ENCODE results near the gene GPR17.

The GPR17 gene

GRCh38 chr2:127641846-127642507, 4.0 kb upstream of the GPR17 start:
- no peak for DNase-seq (ENCODE audit: low spot score)

DNA sequence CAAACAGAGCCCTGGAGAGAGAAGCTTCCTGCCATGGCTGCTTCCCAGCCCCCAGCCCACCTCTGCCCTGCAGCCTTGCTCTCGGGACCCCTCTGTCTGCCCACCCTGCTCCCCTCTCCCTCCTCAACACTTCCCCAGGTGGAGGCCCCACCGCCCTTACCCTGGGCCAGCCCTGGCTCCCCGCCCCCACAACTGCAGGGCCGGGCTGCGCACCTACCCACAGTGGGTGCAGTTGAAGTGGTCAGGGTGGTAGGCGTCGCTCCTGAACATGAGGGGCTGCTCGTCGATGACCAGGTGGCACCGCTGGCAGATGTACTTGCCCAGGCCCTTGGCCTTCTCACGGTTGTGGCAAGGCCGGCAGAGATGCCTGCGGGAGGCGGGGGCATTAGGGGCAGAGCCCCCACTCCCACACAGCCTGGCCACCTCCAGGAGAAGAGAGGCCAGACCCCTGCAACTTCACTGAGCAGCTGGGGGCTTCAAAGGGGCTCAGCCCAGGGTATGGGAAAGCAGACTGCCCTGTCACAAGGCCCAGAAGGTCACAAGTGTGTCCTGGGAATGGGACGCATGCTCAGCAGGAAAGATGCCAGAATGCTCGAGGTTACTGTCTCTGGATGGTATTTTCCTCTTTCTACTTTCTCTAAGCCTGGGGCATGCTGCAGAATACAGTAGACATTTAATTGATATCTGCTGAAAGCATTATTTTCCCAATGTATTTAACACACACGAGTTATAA, 3.1 kb upstream of the GPR17 start:
- DNase-seq (ENCODE audit: low spot score): no peak

DNA sequence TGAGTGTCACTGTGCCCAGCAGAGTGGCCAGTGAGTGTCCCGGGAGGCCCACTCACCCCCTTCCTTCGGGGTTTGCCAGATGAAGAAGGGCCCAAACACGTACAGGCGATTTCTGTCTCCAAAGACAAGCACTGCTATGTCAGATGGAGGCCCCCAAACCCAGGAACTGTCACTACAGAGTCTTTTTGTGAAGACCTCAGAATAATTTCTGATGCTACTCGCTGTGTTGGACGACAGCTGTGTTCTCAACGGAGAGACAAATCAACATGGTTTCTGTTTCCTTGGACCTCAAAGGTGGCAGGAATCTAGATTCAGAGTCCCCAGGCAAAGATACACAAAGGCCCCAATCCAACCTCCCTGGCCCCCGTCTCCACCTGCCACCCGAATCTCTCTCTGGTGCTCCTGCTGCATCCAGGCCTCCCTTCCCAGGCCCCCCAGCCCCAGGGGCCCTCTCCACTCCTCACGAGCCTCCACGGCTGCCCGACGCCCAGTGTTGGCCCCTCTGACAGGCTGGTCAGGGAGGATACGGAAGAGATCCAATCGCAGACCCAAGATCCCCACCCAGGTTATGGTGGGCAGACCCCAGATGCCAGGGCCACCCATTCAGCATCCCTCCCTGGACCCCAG, 2.4 kb upstream of the GPR17 start:
- DNase-seq (ENCODE audit: low spot score): no peak

- DNase-seq (ENCODE audit: low spot score): no peak
These were observed 1.6 kb upstream of the GPR17 start for GRCh38 chr2:127644066-127645025.

- DNase-seq (ENCODE audit: low spot score): no peak
These were observed 943 bp upstream of the GPR17 start for GRCh38 chr2:127645026-127645394.

DNA sequence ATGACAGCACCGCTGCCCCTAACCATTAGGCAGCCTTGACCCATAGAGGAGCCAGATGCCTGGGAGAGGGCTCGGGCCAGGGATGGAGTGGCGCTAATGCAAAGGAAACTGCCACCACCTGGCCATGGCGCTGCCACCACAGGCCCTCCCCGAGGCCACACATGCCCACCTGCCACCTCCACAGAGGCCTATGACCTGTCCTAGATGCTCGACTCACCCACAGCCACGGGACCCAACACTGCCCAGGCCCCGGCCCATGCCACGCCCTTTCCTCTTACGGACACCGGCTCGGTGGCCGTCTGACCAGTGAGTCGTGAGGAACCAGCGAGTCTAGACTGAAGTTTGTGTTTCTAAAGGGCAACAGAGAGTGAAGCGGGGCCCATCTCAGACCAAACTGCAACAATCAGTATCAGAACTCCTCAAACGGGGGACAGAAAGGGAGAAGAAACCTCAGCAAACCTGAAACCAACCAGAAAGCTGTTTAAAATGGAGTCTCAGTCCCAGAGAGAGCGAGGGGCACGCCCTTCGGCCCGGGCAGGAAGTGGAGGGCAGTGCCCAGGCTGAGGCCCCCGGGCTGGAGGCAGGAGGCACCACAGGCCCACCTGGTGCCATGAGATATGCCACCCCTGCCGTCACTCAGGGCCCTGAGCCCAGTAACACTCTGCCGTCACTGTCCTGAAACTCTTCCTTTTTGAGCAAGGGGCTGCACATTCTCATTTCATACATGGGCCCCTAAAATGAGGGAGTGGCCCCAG, 711 bp downstream of the GPR17 start:
- DNase-seq (ENCODE audit: low spot score): no peak

DNA sequence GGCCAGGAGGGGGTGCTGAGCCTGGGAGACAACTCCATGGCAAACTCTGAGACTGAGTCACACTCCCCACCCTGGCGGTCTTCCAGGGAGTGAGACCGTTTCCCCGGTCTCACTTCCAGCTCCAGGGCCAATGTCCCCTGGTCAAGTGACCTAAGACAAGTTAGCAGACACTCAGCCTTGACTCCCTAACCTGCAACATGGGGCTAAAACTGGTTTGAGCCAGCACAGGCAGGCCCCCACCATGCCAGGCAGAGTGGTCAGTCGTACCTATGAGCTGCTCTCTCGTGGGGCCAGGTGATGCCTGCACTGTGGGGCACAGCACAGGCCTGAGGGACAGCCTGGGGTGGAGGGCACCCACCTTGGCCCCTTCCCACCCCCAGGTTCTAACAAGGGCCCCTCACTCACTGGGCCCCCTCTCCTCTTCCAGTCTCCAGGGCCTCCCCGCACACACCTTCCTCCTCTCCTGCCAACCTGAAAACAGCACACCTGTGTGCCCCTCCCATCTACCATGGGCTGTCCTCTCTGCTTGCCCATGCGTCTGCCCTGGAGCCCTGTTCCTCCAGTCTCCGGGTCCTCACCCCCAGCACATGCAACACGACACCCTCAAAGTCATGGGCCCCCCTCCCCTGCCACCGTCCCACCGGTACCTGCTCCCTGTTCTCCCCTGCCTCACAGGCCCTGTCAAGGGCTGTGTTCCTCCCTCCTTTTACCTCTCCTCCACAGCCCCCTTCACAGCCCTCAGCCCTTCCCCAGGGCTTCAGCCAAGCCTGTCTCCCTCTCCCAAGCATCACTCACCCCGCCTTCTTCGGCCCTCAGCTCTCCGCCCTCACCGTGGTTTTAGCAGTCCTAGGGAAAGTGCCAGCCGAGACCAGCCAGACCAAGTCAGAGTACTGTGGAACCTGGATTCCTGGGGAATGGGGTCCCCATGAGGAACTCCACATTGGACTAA, 1.6 kb downstream of the GPR17 start:
- no peak for DNase-seq (ENCODE audit: low spot score)

GRCh38 chr2:127648321-127648720, 2.4 kb downstream of the GPR17 start:
- DNase-seq (ENCODE audit: low spot score): no peak

GRCh38 chr2:127649100-127649611, 3.2 kb downstream of the GPR17 start:
- DNase-seq (ENCODE audit: low spot score): no peak

DNA sequence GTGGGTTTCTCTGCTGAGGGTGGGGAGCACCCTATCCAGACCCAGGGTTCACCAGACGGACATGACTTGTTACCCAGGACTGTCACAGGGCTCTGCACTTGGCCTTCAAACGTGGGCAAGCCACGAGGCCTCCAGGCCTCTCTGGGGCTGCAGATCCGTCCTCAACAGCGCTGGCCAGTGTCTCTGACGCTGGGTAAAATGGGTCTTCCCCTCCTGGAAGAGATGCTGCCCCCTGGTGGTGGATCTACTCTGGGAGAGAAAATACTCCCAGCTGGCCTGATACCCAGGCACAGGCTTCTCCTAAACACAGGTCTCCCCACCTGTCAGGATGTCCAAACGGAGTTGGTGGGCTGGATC, 3.7 kb downstream of the GPR17 start:
- peak; percentile 93 for DNase-seq (ENCODE audit: low spot score)

GRCh38 chr2:127650041-127650784, 4.3 kb downstream of the GPR17 start:
- DNase-seq (ENCODE audit: low spot score): no peak

- DNase-seq (ENCODE audit: low spot score): no peak
These were observed 4.9 kb downstream of the GPR17 start for GRCh38 chr2:127650785-127651380.

GRCh38 chr2:127651381-127651809, 5.4 kb downstream of the GPR17 start:
- DNase-seq (ENCODE audit: low spot score): no peak

GRCh38 chr2:127651971-127652550, 6.1 kb downstream of the GPR17 start:
- DNase-seq (ENCODE audit: low spot score): no peak

GRCh38 chr2:127652786-127653357, 6.9 kb downstream of the GPR17 start:
- no peak for DNase-seq (ENCODE audit: low spot score)

DNA sequence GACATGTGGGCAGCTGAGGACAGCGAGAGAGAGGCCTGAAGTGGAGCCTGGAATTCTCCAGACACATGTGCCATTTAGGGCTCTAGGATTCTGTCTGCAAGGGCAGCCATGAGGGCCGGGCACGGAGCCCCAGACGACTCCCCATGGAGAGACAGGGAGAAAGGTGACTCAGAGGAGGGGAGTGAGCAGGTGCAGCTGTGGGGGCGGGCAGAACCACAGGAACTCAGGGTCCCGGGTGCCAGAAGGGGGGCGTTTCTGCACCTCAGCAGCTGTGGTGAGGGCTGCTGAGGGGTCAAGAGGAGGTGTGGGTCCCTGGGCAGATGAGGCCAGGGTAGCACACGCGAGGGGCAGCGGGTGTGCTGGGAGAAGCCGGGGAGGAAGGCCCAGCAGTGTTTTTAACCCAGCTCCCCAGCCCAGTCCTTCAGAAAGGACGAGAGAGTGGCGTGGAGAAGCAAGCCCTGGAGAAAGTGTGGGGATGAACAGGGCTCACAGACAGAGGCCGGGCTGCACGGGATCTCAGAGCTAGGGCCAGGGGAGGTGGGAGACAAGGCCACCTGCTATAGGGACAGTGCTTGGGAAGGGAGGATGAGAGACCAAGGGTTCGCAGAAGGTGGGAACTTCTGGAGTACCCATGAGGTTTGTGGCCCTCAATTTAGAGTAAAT, 7.6 kb downstream of the GPR17 start:
- DNase-seq (ENCODE audit: low spot score): no peak

- no peak for DNase-seq (ENCODE audit: low spot score)
These were observed 8.3 kb downstream of the GPR17 start for GRCh38 chr2:127654084-127654837.
